ENCODE measurements around the gene SLC9A3.

GRCh38 chr5:547086-547924 is 23.1 kb upstream of the SLC9A3 start:
- TF ChIP-seq, protein P1, sequence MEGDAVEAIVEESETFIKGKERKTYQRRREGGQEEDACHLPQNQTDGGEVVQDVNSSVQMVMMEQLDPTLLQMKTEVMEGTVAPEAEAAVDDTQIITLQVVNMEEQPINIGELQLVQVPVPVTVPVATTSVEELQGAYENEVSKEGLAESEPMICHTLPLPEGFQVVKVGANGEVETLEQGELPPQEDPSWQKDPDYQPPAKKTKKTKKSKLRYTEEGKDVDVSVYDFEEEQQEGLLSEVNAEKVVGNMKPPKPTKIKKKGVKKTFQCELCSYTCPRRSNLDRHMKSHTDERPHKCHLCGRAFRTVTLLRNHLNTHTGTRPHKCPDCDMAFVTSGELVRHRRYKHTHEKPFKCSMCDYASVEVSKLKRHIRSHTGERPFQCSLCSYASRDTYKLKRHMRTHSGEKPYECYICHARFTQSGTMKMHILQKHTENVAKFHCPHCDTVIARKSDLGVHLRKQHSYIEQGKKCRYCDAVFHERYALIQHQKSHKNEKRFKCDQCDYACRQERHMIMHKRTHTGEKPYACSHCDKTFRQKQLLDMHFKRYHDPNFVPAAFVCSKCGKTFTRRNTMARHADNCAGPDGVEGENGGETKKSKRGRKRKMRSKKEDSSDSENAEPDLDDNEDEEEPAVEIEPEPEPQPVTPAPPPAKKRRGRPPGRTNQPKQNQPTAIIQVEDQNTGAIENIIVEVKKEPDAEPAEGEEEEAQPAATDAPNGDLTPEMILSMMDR (IDR thresholded peaks at IDR 0.05): no peak
- no peak for TF ChIP-seq POLR2A (IDR thresholded peaks at IDR 0.05)
